Stimulated activated naive B cell treated with anti-CD40 and anti-IgM and Interleukin-4, amounts not matched to agents 10 μg/mL and 1 μg/mL and 100 μg/mL, for 72 hours (primary cell): ENCODE measurements around the gene MUC6.

Experiments
- ATAC-seq, 2 donors: fragments of 150-1000 bp; cut with Tn5 transposase; replicated peaks; 2 replicates each; pipeline ENCODE4 v1.10.0; 2021; ENCODE audit warnings: moderate library complexity in 1 of 2
- DNase-seq: peaks from one replicate; pipeline ENCODE4 v3.0.0; 2021
- H3K27ac Mint-ChIP-seq: one replicate; pipeline ENCODE4 v1.8.0; 2022; ENCODE audit warnings: mild to moderate bottlenecking, mixed read lengths
- H3K27me3 Mint-ChIP-seq, 2 donors: one replicate each; pipeline ENCODE4 v1.8.0; 2022; ENCODE audit warnings: mixed read lengths in 2 of 2
- H3K36me3 Mint-ChIP-seq, 2 donors: one replicate each; pipeline ENCODE4 v1.8.0; 2022; ENCODE audit warnings: mixed read lengths in 2 of 2, mild to moderate bottlenecking in 1 of 2
- H3K4me1 Mint-ChIP-seq, 2 donors: one replicate each; pipeline ENCODE4 v1.8.0; 2022; ENCODE audit warnings: mixed read lengths in 2 of 2, mild to moderate bottlenecking in 1 of 2
- H3K4me3 Mint-ChIP-seq, 2 donors: one replicate each; pipeline ENCODE4 v1.8.0; 2022; ENCODE audit warnings: mild to moderate bottlenecking in 2 of 2, mixed read lengths in 2 of 2, moderate library complexity in 1 of 2
- H3K9me3 Mint-ChIP-seq, 2 donors: one replicate each; pipeline ENCODE4 v1.8.0; 2022; ENCODE audit warnings: mixed read lengths in 2 of 2, mild to moderate bottlenecking in 1 of 2

MUC6 gene

GRCh38 chr11:995752-996420 is 40.6 kb downstream of the MUC6 start:
- Mint-ChIP-seq H3K36me3 (peaks cover 38 to 55% of the 10 kb centered on the region in 2 donors), H3K4me3 (peak overlapping the region in 1 of 2 donors; percentile 45)

GRCh38 chr11:995044-995751 is 41.3 kb downstream of the MUC6 start:
- Mint-ChIP-seq H3K27me3 (no peaks in the 10 kb centered on the region), H3K36me3 (peaks cover 39 to 52% of the 10 kb centered on the region in 2 donors), H3K4me1 (peaks cover 17 to 32% of the 10 kb centered on the region in 2 donors), H3K9me3 (no peaks in the 10 kb centered on the region), H3K4me3 (no peak overlapping the region), H3K27ac (peak overlapping the region; percentile 43)
- DNase-seq = no peak
- ATAC-seq = no peak

More at GRCh38 chr11:995752-996420, 40.6 kb downstream of the MUC6 start:
- Mint-ChIP-seq H3K27ac (peak overlapping the region; percentile 91), H3K9me3 (no peaks in the 10 kb centered on the region), H3K4me1 (peaks cover 17 to 32% of the 10 kb centered on the region in 2 donors), H3K27me3 (no peaks in the 10 kb centered on the region)
- ATAC-seq = peak; percentile 89 to 90
- DNase-seq = peak; percentile 38

- no peak overlapping the region for H3K4me3 Mint-ChIP-seq
- no peak overlapping the region for H3K27ac Mint-ChIP-seq
- H3K4me1 Mint-ChIP-seq = peaks cover 17 to 32% of the 10 kb centered on the region in 2 donors
- ATAC-seq (no peak), DNase-seq (no peak)
- no peaks in the 10 kb centered on the region for H3K27me3 Mint-ChIP-seq
- H3K9me3 Mint-ChIP-seq = no peaks in the 10 kb centered on the region
- H3K36me3 Mint-ChIP-seq = peaks cover 46 to 59% of the 10 kb centered on the region in 2 donors
Measured at GRCh38 chr11:993632-994167, 42.8 kb downstream of the MUC6 start.

DNA sequence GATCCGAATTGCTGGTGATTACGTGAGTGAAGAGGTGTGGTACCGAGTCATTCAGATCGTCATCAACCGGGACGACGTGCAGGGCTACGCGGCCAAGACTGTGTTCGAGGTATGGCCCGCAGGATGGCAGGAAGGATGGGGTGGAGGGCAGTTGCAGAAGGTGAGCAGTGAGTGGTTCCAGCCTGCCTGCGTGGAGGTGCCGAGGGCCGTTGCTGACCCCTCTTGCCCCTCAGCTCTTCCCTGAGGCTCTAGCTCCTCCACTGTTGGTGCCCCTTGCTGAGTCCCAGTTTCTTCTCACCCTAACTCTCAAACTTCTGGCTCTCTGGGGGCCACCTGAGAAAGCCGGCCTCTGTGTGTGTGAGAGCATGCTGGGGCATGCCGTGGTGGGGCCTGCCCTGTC is 43.9 kb downstream of the MUC6 start:
- Mint-ChIP-seq H3K27me3 (no peaks in the 10 kb centered on the region), H3K4me1 (peaks cover 17 to 32% of the 10 kb centered on the region in 2 donors), H3K36me3 (peaks cover 54 to 66% of the 10 kb centered on the region in 2 donors), H3K9me3 (no peaks in the 10 kb centered on the region), H3K27ac (no peak overlapping the region), H3K4me3 (no peak overlapping the region)
- DNase-seq (no peak), ATAC-seq (no peak)

GRCh38 chr11:991711-992307 is 44.7 kb downstream of the MUC6 start:
- ATAC-seq = no peak
- peak overlapping the region; percentile 77 for H3K27ac Mint-ChIP-seq
- no peaks in the 10 kb centered on the region for H3K27me3 Mint-ChIP-seq
- peaks cover 16 to 26% of the 10 kb centered on the region in 2 donors for H3K4me1 Mint-ChIP-seq
- no peak for DNase-seq
- H3K9me3 Mint-ChIP-seq = no peaks in the 10 kb centered on the region
- no peak overlapping the region for H3K4me3 Mint-ChIP-seq
- H3K36me3 Mint-ChIP-seq = peaks cover 50 to 60% of the 10 kb centered on the region in 2 donors

- ATAC-seq (no peak), DNase-seq (no peak)
- H3K9me3 Mint-ChIP-seq = no peaks in the 10 kb centered on the region
- H3K36me3 Mint-ChIP-seq = peaks cover 46 to 56% of the 10 kb centered on the region in 2 donors
- H3K27ac Mint-ChIP-seq = no peak overlapping the region
- peaks cover 10 to 19% of the 10 kb centered on the region in 2 donors for H3K4me1 Mint-ChIP-seq
- H3K27me3 Mint-ChIP-seq = no peaks in the 10 kb centered on the region
- no peak overlapping the region for H3K4me3 Mint-ChIP-seq
Measured at GRCh38 chr11:991034-991433, 45.5 kb downstream of the MUC6 start.

DNA sequence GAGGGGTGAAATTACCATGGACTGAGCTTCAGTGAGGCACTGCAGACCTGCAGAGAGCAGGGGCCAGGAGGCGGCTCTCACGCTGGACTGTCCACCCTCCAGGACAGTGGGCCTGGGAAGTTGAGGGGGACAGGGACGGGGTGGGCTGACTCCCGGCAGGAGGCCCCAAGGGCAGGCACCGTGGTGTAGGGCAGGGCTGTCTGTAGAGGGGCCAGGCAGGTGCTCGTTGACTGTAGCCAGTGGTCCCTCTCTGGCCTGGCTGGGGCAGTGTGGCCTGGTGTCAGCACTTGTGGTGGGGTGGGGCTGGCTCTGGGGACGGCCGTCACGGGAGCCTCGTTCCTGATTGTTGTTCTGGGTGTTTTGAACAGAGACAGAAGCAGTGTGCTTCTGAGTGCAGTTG is 46.4 kb downstream of the MUC6 start:
- no peak for DNase-seq
- H3K27me3 Mint-ChIP-seq = no peaks in the 10 kb centered on the region
- no peaks in the 10 kb centered on the region for H3K9me3 Mint-ChIP-seq
- no peak for ATAC-seq
- H3K36me3 Mint-ChIP-seq = peaks cover 40 to 54% of the 10 kb centered on the region in 2 donors
- no peak overlapping the region for H3K4me3 Mint-ChIP-seq
- H3K4me1 Mint-ChIP-seq = peaks cover 5 to 9% of the 10 kb centered on the region in 2 donors
- H3K27ac Mint-ChIP-seq = no peak overlapping the region

- no peak overlapping the region for H3K4me3 Mint-ChIP-seq
- H3K36me3 Mint-ChIP-seq = peaks cover 49 to 60% of the 10 kb centered on the region in 2 donors
- H3K27me3 Mint-ChIP-seq = no peaks in the 10 kb centered on the region
- H3K4me1 Mint-ChIP-seq = peaks cover 5 to 6% of the 10 kb centered on the region in 2 donors
- H3K9me3 Mint-ChIP-seq = no peaks in the 10 kb centered on the region
- DNase-seq (no peak), ATAC-seq (no peak)
- H3K27ac Mint-ChIP-seq = no peak overlapping the region
Measured at GRCh38 chr11:987671-988070, 48.8 kb downstream of the MUC6 start.

DNA sequence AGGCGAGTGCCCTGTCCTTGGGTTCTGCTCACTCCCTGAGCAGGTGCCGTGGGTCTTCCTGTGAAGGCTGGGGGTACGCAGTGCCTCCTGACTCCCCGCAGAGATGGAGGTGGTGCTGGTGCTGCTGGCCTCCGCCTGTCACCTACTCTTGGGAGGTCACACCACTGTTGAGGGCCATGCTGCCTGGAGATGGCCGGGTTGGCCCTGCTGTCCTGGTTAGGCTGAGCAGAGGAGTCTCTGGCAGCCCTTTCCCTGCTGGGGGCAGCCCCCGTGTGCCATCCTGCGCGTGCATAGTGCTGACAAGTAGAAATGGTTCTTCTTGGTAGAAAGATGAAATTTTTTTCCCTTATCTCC is 49.6 kb downstream of the MUC6 start:
- Mint-ChIP-seq H3K4me1 (peaks cover 5 to 6% of the 10 kb centered on the region in 2 donors), H3K27ac (no peak overlapping the region), H3K27me3 (no peaks in the 10 kb centered on the region), H3K9me3 (no peaks in the 10 kb centered on the region), H3K4me3 (no peak overlapping the region), H3K36me3 (peaks cover 48 to 58% of the 10 kb centered on the region in 2 donors)
- DNase-seq (no peak), ATAC-seq (no peak)

GRCh38 chr11:986270-986951 is 50.1 kb downstream of the MUC6 start:
- peaks cover 5% of the 10 kb centered on the region in 2 donors for H3K4me1 Mint-ChIP-seq
- H3K27ac Mint-ChIP-seq = no peak overlapping the region
- H3K9me3 Mint-ChIP-seq = no peaks in the 10 kb centered on the region
- no peaks in the 10 kb centered on the region for H3K27me3 Mint-ChIP-seq
- DNase-seq (no peak), ATAC-seq (no peak)
- no peak overlapping the region for H3K4me3 Mint-ChIP-seq
- peaks cover 45 to 53% of the 10 kb centered on the region in 2 donors for H3K36me3 Mint-ChIP-seq

GRCh38 chr11:985848-986247 is 50.7 kb downstream of the MUC6 start:
- peaks cover 42 to 49% of the 10 kb centered on the region in 2 donors for H3K36me3 Mint-ChIP-seq
- H3K27ac Mint-ChIP-seq = no peak overlapping the region
- DNase-seq (no peak), ATAC-seq (no peak)
- no peaks in the 10 kb centered on the region for H3K27me3 Mint-ChIP-seq
- no peaks in the 10 kb centered on the region for H3K9me3 Mint-ChIP-seq
- no peaks in the 10 kb centered on the region for H3K4me1 Mint-ChIP-seq
- H3K4me3 Mint-ChIP-seq = no peak overlapping the region

DNA sequence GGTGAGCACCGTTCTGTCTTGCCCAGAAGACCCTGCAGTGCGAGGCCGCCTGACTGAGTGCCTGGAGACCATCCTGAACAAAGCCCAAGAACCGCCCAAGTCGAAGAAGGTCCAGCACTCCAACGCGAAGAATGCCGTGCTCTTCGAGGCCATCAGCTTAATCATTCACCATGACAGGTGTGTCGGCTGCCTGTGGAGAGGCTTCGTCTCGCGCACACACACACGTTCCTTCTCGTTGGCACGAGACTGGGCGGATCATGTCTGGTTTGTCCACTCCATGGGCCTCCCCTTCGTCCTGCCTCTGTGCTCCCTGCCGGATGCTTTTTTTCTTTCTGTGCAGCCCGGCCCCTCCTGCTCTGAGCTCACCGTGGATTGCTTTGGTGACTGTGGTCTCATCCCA is 51.1 kb downstream of the MUC6 start:
- Mint-ChIP-seq H3K9me3 (no peaks in the 10 kb centered on the region), H3K4me3 (no peak overlapping the region), H3K4me1 (no peaks in the 10 kb centered on the region), H3K36me3 (peaks cover 46 to 53% of the 10 kb centered on the region in 2 donors), H3K27me3 (no peaks in the 10 kb centered on the region), H3K27ac (no peak overlapping the region)
- ATAC-seq = no peak
- DNase-seq = no peak

DNA sequence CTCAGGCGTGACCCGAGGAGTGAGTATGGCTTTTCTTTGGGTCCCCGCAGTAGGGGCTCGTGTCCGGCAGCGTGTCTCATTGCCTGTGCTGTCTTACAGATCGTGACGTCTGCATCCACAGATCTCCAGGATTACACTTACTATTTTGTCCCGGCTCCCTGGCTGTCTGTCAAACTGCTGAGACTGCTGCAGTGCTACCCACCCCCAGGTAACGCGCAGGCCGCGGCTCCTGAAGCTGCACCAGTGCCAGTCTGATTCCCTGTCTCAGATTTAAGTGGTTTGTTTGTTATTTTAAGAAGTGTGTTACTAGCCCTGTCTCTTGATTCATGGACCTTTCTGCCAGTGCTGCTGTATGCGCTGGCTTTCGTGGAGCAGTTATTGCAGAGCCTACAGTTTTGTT is 52.0 kb downstream of the MUC6 start:
- no peaks in the 10 kb centered on the region for H3K4me1 Mint-ChIP-seq
- no peak for DNase-seq
- ATAC-seq = no peak
- no peak overlapping the region for H3K4me3 Mint-ChIP-seq
- no peak overlapping the region for H3K27ac Mint-ChIP-seq
- peaks cover 44 to 49% of the 10 kb centered on the region in 2 donors for H3K36me3 Mint-ChIP-seq
- H3K27me3 Mint-ChIP-seq = no peaks in the 10 kb centered on the region
- no peaks in the 10 kb centered on the region for H3K9me3 Mint-ChIP-seq

DNA sequence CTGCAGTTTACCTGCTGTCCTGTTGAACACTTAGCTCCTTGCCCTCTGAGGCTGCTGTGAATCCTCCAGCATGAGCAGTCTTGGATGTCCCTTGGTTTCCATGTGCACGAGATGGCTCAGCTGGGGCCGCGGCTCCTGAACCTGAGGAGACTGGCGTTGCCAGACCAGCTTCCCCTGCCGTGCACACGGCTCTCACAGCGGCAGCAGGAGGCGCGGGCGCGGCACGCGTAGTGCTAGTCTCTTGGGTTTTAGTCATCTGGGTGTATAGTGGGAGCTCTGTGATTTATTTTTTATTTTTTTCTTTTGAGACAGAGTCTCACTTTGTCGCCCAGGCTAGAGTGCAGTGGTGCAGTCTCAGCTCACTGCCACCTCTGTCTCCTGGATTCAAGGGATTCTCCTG is 54.8 kb downstream of the MUC6 start:
- ATAC-seq (no peak), DNase-seq (no peak)
- Mint-ChIP-seq H3K4me3 (no peak overlapping the region), H3K4me1 (no peaks in the 10 kb centered on the region), H3K27ac (no peak overlapping the region), H3K9me3 (no peaks in the 10 kb centered on the region), H3K27me3 (no peaks in the 10 kb centered on the region), H3K36me3 (peaks cover 38 to 50% of the 10 kb centered on the region in 2 donors)
